Measurements from ENCODE around the gene DNAJB8. TPM values are rescaled to one million over a fixed set of nuclear protein-coding genes. Genes with fewer than 3 reads are reported as not detected.

DNAJB8 gene
- total RNA-seq, 1 experiment from 2014 or later: not detected

DNA sequence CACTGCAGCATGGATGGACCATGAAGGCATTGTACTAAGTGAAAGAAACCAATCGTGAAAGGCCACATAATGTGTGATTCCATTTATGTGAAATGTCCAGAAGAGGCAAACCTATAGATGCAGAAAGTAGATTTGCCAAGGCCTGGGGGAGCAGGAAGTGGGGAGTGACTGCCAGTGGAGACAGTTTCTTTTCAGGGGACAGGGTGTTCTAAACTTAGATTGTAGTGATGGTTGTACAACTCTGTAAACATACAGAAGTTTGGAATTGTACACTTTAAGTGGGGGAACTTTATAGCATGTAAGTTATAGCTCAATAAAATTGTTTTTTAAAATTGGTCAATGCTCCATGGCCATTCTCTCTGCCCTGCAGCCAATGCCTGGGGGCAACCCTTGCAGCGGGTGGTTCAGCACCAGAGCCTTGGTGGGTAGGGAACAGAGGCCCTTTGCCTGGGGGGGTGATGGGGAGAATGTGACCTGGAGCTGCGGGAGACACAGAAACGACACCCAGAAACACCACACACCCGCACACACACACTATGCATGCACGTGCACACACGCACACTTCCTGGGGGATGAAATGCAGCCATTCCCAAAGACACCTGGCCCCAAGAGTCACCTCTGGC is 43.1 kb downstream of the DNAJB8 start:
- no TSS peak for BruUV-seq (replicated peaks)
- Histone ChIP-seq H3K36me3 (ENCODE audit: insufficient read depth, low read length, poor library complexity, severe bottlenecking) (no peaks in the 10 kb centered on the region), H3K27ac (ENCODE audit: low read depth, low read length, poor library complexity, severe bottlenecking) (no peak overlapping the region), H3K9me3 (ENCODE audit: low read depth, low read length, poor library complexity, severe bottlenecking) (no peaks in the 10 kb centered on the region), H3K4me3 (ENCODE audit: low read depth, low read length, poor library complexity, severe bottlenecking) (no peak overlapping the region), H3K27me3 (replicated peaks; ENCODE audit: insufficient read depth, low read depth, low read length, poor library complexity) (no peaks in the 10 kb centered on the region), H3K4me1 (ENCODE audit: insufficient read depth, low read length, poor library complexity, severe bottlenecking) (peaks cover 2% of the 10 kb centered on the region)
- DNase-seq (ENCODE audit: low spot score): no peak
- TF ChIP-seq, protein P1, sequence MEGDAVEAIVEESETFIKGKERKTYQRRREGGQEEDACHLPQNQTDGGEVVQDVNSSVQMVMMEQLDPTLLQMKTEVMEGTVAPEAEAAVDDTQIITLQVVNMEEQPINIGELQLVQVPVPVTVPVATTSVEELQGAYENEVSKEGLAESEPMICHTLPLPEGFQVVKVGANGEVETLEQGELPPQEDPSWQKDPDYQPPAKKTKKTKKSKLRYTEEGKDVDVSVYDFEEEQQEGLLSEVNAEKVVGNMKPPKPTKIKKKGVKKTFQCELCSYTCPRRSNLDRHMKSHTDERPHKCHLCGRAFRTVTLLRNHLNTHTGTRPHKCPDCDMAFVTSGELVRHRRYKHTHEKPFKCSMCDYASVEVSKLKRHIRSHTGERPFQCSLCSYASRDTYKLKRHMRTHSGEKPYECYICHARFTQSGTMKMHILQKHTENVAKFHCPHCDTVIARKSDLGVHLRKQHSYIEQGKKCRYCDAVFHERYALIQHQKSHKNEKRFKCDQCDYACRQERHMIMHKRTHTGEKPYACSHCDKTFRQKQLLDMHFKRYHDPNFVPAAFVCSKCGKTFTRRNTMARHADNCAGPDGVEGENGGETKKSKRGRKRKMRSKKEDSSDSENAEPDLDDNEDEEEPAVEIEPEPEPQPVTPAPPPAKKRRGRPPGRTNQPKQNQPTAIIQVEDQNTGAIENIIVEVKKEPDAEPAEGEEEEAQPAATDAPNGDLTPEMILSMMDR (conservative IDR thresholded peaks at IDR 0.05; ENCODE audit: low read depth, low read length): no peak
- TF ChIP-seq EZH2 (IDR thresholded peaks at IDR 0.05; ENCODE audit: borderline replicate concordance, low read depth, low read length, poor library complexity, severe bottlenecking): no peak
- ChIA-PET POLR2A (ENCODE audit: low non-redundant PET) (no interaction called here), CTCF (interaction anchor here (0.6 kb wide), 1 partner anchor 28 kb away, joined by 3 read pairs; no protein-coding TSS in a partner anchor)
- intact Hi-C loops (cut with micrococcal nuclease; ENCODE audit: unreplicated experiment): no loop called here

DNA sequence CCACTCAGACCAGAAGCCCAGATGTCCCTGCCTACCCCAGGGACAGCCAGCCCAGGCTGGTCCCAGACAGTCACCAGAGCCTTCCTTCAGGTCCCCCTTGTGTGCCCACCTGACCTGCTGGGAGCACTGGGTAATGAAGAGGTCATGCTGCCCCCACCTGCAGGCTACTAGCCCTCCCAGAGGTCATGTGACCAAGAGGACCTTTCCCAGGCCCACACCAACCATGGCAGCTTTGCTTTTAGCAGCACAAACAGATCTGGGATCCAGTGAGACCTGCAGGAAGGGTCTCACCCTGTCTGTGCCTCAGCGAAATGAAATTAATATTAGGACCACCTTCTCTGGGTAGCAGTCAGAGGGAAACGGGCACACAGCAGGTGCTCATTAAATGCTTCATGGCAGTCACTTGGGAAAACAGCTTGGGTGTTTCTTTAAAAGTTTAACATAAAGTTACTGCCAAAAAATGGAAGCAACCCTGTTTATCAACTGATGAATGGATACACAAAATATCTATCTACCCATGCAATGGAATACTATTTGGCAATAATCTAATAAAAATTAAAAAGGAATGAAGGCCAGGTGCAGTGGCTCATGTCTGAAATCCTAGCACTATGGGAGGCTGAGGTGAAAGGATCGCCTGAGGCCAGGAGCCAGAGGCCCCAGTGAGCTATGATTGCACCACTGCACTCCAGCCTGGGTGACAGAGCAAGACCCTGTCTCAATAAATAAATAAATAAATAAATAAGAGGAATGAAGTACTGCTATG is 43.7 kb downstream of the DNAJB8 start:
- no peak overlapping the region for H3K27ac ChIP-seq (ENCODE audit: low read depth, low read length, poor library complexity, severe bottlenecking)
- no peaks in the 10 kb centered on the region for H3K9me3 ChIP-seq (ENCODE audit: low read depth, low read length, poor library complexity, severe bottlenecking)
- no TSS peak for BruUV-seq (replicated peaks)
- no peaks in the 10 kb centered on the region for H3K27me3 ChIP-seq (replicated peaks; ENCODE audit: insufficient read depth, low read depth, low read length, poor library complexity)
- peaks cover 2% of the 10 kb centered on the region for H3K4me1 ChIP-seq (ENCODE audit: insufficient read depth, low read length, poor library complexity, severe bottlenecking)
- no peak for DNase-seq (ENCODE audit: low spot score)
- TF ChIP-seq EZH2 (IDR thresholded peaks at IDR 0.05; ENCODE audit: borderline replicate concordance, low read depth, low read length, poor library complexity, severe bottlenecking): no peak
- TF ChIP-seq, protein P1 (conservative IDR thresholded peaks at IDR 0.05; ENCODE audit: low read depth, low read length): no peak
- H3K4me3 ChIP-seq (ENCODE audit: low read depth, low read length, poor library complexity, severe bottlenecking): no peak overlapping the region
- intact Hi-C loops (cut with micrococcal nuclease; ENCODE audit: unreplicated experiment): no loop called here
- ChIA-PET POLR2A (ENCODE audit: low non-redundant PET) (no interaction called here), CTCF (no interaction called here)
- no peaks in the 10 kb centered on the region for H3K36me3 ChIP-seq (ENCODE audit: insufficient read depth, low read length, poor library complexity, severe bottlenecking)

DNA sequence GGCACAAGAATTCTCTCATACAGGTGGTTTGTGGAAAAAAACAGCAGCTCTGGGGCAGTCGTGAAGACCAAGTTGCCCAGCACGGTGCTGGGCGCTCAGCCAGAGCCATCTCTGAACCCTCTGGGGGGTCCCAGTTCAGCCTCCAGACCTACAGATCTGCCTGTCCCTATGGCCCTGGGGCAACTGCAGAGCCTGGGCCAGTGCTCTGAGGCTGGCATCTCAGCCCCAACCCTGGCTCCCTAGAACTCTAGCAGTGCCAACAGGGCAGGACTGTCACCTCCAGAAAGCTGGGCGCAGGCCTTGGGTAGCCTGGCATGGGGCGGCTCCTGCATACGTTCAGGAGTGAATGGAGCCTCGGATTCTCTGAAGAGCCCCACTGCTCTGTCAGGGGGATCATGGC is 44.7 kb downstream of the DNAJB8 start:
- Histone ChIP-seq H3K9me3 (ENCODE audit: low read depth, low read length, poor library complexity, severe bottlenecking) (no peaks in the 10 kb centered on the region), H3K36me3 (ENCODE audit: insufficient read depth, low read length, poor library complexity, severe bottlenecking) (no peaks in the 10 kb centered on the region), H3K27ac (ENCODE audit: low read depth, low read length, poor library complexity, severe bottlenecking) (no peak overlapping the region), H3K27me3 (replicated peaks; ENCODE audit: insufficient read depth, low read depth, low read length, poor library complexity) (no peaks in the 10 kb centered on the region), H3K4me3 (ENCODE audit: low read depth, low read length, poor library complexity, severe bottlenecking) (no peak overlapping the region), H3K4me1 (ENCODE audit: insufficient read depth, low read length, poor library complexity, severe bottlenecking) (peaks cover 2% of the 10 kb centered on the region)
- intact Hi-C loops (cut with micrococcal nuclease; ENCODE audit: unreplicated experiment): no loop called here
- ChIA-PET POLR2A (ENCODE audit: low non-redundant PET) (no interaction called here), CTCF (no interaction called here)
- no peak for DNase-seq (ENCODE audit: low spot score)
- no TSS peak for BruUV-seq (replicated peaks)
- TF ChIP-seq, protein P1 (conservative IDR thresholded peaks at IDR 0.05; ENCODE audit: low read depth, low read length): no peak
- no peak for TF ChIP-seq EZH2 (IDR thresholded peaks at IDR 0.05; ENCODE audit: borderline replicate concordance, low read depth, low read length, poor library complexity, severe bottlenecking)

All from A673 (cell line).